SH-SY5Y (cell line): ENCODE results near the gene ANKRD11.

Experiments
- GATA2 ChIP-seq: IDR thresholded peaks from 2 replicates; pipeline ENCODE4 v1.6.1; 2011; ENCODE audit warnings: mild to moderate bottlenecking, low read depth, low read length
- GATA3 ChIP-seq: IDR thresholded peaks from 2 replicates; pipeline ENCODE4 v1.6.1; 2011; ENCODE audit warnings: low read depth, mild to moderate bottlenecking, low read length, moderate library complexity

ANKRD11 gene

DNA sequence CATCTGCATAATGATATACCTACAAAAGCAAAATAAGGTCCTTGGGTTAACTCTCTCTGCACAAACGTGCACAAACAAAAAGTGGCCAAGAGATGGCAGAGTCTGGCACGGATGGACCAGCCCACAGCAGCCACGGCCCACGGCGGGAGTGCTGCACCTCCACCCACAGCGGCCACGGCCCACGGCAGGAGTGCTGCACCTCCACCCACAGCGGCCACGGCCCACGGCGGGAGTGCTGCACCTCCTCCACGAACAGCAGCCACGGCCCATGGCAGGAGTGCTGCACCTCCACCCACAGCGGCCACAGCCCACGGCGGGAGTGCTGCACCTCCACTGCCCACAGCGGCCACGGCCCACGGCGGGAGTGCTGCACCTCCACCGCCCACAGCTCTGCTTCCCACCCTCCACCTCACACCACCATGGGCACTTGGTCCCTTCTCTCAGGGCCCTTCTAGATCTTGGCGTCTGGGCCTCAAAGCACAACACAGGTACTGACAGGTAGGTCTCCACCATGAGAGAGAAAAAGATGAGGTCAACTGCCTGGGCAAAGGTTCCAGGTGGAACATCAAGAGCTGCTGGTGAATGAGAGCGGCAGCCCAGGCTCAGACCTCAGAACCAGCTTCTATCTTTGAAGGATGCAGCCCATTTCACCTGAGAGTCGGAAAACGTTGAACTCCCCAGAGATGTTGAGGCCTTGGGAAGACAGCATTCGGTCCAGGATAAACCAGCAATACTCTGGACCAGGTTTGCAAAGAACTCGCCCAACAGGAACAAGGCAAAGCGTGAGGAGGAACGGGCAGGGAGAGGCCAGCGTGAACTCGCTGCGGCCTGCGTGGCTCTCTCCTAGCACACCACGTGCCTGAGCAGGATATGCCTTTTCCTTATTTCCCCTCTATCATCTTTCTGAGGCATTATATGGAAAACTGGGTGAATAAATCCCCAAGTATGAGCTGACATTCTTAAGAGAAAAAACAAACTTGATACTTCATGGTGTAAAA is 148.4 kb downstream of the ANKRD11 start:
- no peak for TF ChIP-seq GATA3
- TF ChIP-seq GATA2: no peak

DNA sequence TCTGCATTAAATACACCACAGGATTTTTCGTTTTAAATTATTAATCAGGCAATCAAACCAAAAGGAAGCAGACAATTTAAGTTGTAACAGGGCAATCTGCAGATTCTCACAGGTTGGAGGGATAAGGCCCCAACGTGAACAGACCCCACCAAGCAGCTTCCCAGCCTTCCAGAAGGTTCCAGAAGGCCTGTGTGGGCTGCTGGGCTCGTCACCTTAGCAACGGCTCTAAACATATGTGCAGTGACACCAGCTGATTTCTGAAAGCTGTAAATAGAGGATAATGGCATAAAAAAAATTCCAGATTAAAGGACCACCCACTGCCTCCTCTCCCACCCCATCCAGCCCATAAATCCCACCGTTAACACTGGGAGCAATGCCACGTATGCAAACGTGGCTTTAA is 149.1 kb downstream of the ANKRD11 start:
- TF ChIP-seq GATA3: no peak
- TF ChIP-seq GATA2: no peak

DNA sequence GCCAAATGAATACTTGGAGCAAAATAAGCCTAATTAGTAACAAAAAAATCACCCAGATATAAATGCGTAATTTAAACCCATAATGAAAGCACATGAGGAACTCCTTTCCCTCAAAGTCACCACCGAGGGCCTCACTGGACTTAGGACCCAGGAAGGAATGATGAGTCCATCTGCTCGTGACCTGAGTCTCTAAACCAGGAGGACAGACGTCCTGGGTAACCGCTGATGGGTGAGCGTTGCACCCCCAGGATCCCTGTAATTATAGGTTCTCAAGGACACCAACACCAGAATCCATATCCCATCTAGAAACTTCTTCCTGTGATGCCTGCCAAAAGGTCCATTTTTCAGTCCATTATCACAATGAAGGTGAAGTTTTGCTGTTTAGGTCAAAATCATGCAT is 151.5 kb downstream of the ANKRD11 start:
- TF ChIP-seq GATA3: no peak
- no peak for TF ChIP-seq GATA2

DNA sequence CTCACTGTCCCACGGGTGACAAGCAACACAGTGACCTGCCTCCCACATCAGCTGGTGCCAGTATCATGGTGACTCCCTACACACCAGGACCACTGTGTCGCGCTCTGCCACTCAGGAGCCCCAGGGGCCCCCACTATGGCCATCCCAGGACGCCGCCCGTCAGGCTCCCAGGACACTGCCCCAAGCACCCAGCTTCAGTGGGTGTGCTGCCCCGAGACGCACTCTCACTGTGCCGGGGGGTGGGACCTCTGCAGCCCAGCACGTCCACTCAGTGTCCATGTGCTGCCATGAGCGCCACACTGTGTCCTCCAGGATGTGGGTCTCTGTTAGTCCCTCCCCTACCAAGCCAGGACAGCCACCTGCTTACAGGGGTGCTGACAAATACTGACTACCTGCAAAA is 152.4 kb downstream of the ANKRD11 start:
- TF ChIP-seq GATA2 (no peak), GATA3 (no peak)

GRCh38 chr16:89335803-89336485 is 154.4 kb downstream of the ANKRD11 start:
- no peak for TF ChIP-seq GATA3
- TF ChIP-seq GATA2: no peak

- no peak for TF ChIP-seq GATA2
- no peak for TF ChIP-seq GATA3
Measured at GRCh38 chr16:89334988-89335802, 155.2 kb downstream of the ANKRD11 start.

DNA sequence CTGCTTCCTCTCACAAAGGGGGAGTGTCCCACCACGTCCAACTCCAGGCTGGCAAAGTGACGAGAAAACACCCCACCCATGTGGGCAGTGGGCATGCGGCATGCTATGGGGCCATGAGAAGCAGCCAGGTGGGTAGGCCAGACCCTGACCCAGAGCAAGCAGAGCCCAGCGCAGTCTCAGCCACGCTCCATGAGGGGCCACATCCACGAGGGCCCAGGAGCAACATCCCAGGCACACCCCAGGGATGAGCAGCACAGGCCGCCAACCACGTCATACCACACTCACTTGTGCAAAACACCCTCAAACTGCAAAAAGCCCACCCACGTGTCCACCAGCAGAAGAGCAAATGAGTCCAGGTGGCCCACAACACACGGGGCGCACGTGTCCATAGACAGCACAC is 155.9 kb downstream of the ANKRD11 start:
- TF ChIP-seq GATA2: no peak
- no peak for TF ChIP-seq GATA3

DNA sequence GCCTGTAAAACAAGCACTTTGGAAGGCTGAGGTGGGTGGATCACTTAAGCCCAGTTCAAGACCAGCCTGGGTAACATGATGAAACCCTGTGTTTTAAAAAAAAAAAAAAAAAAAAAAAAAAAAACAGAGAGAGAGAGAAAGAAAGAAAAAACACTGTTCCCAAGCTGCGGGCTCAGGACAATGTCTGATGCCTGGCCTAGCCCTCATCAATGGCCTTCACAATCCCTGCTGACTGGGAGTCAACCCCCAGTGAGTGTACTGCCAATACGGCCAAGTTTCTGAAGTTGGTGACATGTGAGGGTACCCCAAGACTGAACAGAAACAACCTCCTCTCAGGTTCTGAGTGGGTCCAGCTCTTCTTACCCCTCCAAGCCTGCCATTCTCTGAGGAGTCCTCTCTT is 156.3 kb downstream of the ANKRD11 start:
- TF ChIP-seq GATA2 (no peak), GATA3 (no peak)

- TF ChIP-seq GATA2 (no peak), GATA3 (no peak)
Measured at GRCh38 chr16:89332902-89333245, 157.5 kb downstream of the ANKRD11 start.

DNA sequence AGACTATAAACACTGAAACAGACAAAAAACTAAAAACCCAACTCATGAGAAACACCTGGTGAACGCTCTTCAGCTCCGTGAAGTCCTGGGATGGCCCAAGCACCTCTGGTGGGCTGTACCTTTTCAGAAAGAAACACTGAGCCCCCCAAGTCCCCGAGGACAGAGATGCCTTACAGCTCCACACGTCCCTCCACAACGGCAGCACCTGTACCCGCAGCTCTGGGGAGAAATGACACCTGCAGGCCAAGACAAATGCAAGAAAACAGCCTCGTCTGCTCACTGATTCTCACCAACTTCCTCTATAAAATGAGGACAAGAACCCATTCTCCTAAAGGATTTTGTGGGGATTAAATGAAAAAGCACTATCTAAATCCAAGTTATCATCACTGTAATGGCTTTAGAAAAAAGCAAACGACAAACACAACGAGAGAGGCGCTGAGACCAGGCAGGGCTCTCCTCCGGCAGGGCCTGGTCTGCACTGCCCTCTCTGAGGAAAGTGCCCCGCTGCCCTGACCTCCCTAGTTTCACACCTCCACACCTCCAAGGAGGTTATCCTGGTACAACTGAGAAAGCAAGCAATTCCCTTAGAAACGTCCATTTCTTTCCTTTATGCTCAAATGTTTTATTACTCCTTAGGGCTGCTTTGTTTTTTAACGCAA is 158.0 kb downstream of the ANKRD11 start:
- TF ChIP-seq GATA3 (no peak), GATA2 (no peak)

DNA sequence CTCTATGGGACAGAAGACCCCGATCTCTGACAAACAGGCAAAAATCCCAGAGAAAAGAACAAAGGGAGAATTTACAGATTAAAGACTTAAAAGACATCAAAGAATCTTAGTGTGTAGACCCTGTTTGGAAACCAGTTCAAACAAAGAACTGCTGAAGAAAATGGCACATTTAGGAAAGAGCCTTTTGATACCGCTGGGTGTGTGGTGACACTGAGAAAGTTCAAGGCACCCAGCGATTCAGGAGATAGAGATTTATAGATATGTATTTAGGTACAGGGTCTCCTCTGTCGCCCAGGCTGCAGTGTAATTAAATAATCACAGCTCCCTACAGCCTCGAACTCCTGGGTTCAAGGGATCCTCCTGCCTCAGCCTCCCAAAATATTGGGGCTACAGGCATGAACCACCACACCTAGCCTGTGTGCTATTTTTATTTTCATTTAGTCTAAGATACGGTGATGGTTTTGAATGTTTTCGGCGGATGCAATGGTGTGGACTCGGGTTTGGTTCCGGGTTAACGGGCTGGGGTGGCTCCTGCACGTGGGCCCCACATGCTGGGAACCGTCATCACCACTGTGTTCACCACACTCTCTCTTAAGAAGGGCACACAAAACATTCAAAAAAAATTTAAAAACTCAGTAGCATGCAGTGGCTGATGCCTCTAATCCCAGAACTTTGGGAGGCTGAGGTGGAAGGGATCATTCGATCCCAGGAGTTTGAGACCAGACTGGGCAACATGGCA is 158.8 kb downstream of the ANKRD11 start:
- TF ChIP-seq GATA2 (no peak), GATA3 (no peak)

DNA sequence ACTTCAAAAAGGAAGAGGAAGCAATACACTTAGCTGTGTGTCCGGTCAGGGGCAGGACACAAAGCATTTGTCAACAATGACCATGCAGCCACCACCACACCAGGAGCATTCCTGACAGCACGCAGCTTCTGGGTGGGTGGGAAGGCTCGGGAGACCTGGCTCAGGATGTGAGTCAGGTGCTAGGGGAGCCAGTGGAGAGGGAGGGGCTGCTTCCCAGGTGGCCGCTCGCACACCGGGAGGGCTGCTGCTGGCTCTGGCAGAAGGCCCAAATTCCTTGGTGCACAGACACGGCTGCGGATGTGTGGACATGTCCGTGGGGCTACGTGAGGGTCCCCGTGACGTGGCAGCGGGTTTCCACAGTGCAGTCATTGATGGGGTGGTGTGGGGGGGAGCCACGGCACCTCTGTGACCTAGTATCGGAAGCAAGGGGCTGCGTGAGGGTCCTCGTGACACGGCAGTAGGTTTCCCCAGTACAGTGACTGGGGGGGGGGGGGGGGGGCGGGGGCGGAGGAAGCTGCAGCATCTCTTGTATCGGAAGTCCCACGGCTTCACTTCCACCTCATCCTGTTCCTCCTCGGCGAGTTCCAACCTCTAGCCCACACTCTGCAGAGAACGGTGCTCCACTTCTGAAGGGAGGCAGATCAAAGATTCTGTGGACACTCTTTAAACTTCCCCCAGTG is 160.0 kb downstream of the ANKRD11 start:
- TF ChIP-seq GATA2 (no peak), GATA3 (no peak)
